Measurements from ENCODE around the gene NPAS3.

NPAS3 gene

GRCh38 chr14:33733721-33734120 is 795.0 kb downstream of the NPAS3 start:
- Histone ChIP-seq H3K27me3 (replicated peaks) (no peaks in the 10 kb centered on the region), H3K4me3 (ENCODE audit: low read depth, low read length) (no peak overlapping the region), H3K36me3 (replicated peaks) (no peaks in the 10 kb centered on the region), H3K27ac (no peak overlapping the region)
- no peak for DNase-seq
- in situ Hi-C loops (cut with HindIII; ENCODE audit: low pct_ligation_motif_present, low sequenced_read_pairs): no loop called here
- no peak for TF ChIP-seq CTCF (IDR thresholded peaks at IDR 0.05; ENCODE audit: low read depth, low read length, missing control alignments)

- H3K27ac ChIP-seq: no peak overlapping the region
- no peaks in the 10 kb centered on the region for H3K36me3 ChIP-seq (replicated peaks)
- H3K27me3 ChIP-seq (replicated peaks): no peaks in the 10 kb centered on the region
- TF ChIP-seq CTCF (IDR thresholded peaks at IDR 0.05; ENCODE audit: low read depth, low read length, missing control alignments): no peak
- no peak for DNase-seq
- H3K4me3 ChIP-seq (ENCODE audit: low read depth, low read length): no peak overlapping the region
- in situ Hi-C loops (cut with HindIII; ENCODE audit: low pct_ligation_motif_present, low sequenced_read_pairs): no loop called here
These were observed 795.7 kb downstream of the NPAS3 start for GRCh38 chr14:33734387-33734786.

GRCh38 chr14:33736299-33736825 is 797.7 kb downstream of the NPAS3 start:
- H3K27me3 ChIP-seq (replicated peaks): no peaks in the 10 kb centered on the region
- DNase-seq: no peak
- no peak for TF ChIP-seq CTCF (IDR thresholded peaks at IDR 0.05; ENCODE audit: low read depth, low read length, missing control alignments)
- in situ Hi-C loops (cut with HindIII; ENCODE audit: low pct_ligation_motif_present, low sequenced_read_pairs): no loop called here
- H3K27ac ChIP-seq: no peak overlapping the region
- H3K36me3 ChIP-seq (replicated peaks): no peaks in the 10 kb centered on the region
- H3K4me3 ChIP-seq (ENCODE audit: low read depth, low read length): no peak overlapping the region

- no peak for TF ChIP-seq CTCF (IDR thresholded peaks at IDR 0.05; ENCODE audit: low read depth, low read length, missing control alignments)
- no peak overlapping the region for H3K4me3 ChIP-seq (ENCODE audit: low read depth, low read length)
- in situ Hi-C loops (cut with HindIII; ENCODE audit: low pct_ligation_motif_present, low sequenced_read_pairs): no loop called here
These were observed 798.3 kb downstream of the NPAS3 start for GRCh38 chr14:33736979-33737378.

GRCh38 chr14:33737446-33737845 is 798.8 kb downstream of the NPAS3 start:
- Histone ChIP-seq H3K27ac (no peak overlapping the region), H3K36me3 (replicated peaks) (no peaks in the 10 kb centered on the region), H3K27me3 (replicated peaks) (no peaks in the 10 kb centered on the region), H3K4me3 (ENCODE audit: low read depth, low read length) (no peak overlapping the region)
- no peak for TF ChIP-seq CTCF (IDR thresholded peaks at IDR 0.05; ENCODE audit: low read depth, low read length, missing control alignments)
- DNase-seq: peak; percentile 18
- in situ Hi-C loops (cut with HindIII; ENCODE audit: low pct_ligation_motif_present, low sequenced_read_pairs): no loop called here

More at GRCh38 chr14:33736979-33737378, 798.3 kb downstream of the NPAS3 start:
- no peaks in the 10 kb centered on the region for H3K36me3 ChIP-seq (replicated peaks)
- H3K27ac ChIP-seq: no peak overlapping the region
- no peaks in the 10 kb centered on the region for H3K27me3 ChIP-seq (replicated peaks)
- no peak for DNase-seq

- DNase-seq: no peak
- no peaks in the 10 kb centered on the region for H3K36me3 ChIP-seq (replicated peaks)
- no peaks in the 10 kb centered on the region for H3K27me3 ChIP-seq (replicated peaks)
- in situ Hi-C loops (cut with HindIII; ENCODE audit: low pct_ligation_motif_present, low sequenced_read_pairs): no loop called here
- no peak for TF ChIP-seq CTCF (IDR thresholded peaks at IDR 0.05; ENCODE audit: low read depth, low read length, missing control alignments)
- H3K4me3 ChIP-seq (ENCODE audit: low read depth, low read length): no peak overlapping the region
- H3K27ac ChIP-seq: no peak overlapping the region
These were observed 799.4 kb downstream of the NPAS3 start for GRCh38 chr14:33738029-33738428.
